HG02943 (cell line): ENCODE data around the gene CCDC201.

Source experiments
- ATAC-seq: cut with Tn5 transposase; IDR thresholded peaks from one replicate; pipeline ENCODE4 v1.9.1; 2021; ENCODE audit warnings: mild to moderate bottlenecking, low read depth, moderate library complexity; ENCODE audit not compliant: unreplicated experiment

The CCDC201 gene

GRCh38 chr7:45873035-45873354, at the start of gene CCDC201:
TSS of gene CCDC201 (minus strand) at chr7:45873082. CDS start at chr7:45873007, 75 bp downstream.
- no peak for ATAC-seq

- ATAC-seq, result no peak
Observed at GRCh38 chr7:45921699-45922519, 49.0 kb upstream of the CCDC201 start.

DNA sequence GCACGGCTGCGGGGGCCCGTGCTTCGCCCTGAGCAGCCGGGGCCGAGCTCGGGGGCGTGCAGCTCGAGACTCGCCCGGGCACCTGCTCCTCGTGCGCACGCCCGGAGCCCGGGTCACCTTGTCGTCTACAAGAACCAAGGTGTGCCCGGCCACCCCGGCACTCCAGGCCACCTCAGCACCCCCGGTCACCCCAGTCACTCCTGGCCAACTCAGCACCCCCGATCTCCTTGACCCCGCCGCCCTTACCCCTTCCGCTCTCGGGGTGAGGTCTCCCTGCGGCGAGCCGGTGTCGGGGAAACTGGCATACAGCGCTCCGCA, 48.5 kb upstream of the CCDC201 start:
- no peak for ATAC-seq

- no peak for ATAC-seq
Observed at GRCh38 chr7:45920502-45921380, 47.9 kb upstream of the CCDC201 start, which contains the start of gene IGFBP3. TSS of gene IGFBP3 (minus strand) at chr7:45921272. CDS start at chr7:45921140, 132 bp downstream.

GRCh38 chr7:45919993-45920459, 47.1 kb upstream of the CCDC201 start:
- no peak for ATAC-seq

- no peak for ATAC-seq
Observed at GRCh38 chr7:45919231-45919784, 46.4 kb upstream of the CCDC201 start.

DNA sequence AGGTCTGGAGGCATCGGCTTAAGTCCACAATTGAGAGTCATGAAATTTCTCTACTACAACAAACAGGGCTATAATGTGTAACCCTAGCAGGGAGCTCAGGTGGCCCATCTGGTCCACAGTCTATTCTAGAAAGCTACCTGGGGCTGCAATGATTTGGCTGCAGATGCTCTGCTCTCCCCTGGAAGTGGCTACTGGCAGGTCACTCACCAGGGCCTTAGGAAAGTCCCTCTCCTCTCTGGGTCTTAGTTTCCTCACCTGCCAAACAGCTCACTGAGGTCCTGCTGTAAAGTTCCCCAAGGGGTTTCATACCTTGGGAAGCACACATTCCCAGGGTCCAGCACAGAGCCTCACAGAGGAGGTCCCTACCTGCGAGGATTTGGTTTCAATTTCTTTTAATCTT, 45.7 kb upstream of the CCDC201 start:
- no peak for ATAC-seq

GRCh38 chr7:45917658-45918057, 44.8 kb upstream of the CCDC201 start:
- ATAC-seq, result peak; percentile 64

DNA sequence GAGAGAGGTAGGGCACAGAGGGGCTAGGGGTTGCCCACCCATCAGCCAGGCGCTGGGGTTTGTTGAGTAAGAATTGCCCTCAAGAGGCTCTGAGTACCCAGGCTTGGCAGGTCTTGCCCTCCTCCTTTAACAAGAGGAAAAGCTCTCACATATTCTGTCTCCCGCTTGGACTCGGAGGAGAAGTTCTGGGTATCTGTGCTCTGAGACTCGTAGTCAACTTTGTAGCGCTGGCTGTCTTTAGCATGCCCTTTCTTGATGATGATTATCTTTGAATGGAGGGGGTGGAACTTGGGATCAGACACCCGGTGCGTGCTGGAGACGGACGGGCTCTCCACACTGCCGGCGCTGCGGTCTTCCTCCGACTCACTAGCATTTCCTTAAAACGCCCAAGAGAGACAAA, 44.2 kb upstream of the CCDC201 start:
- no peak for ATAC-seq

DNA sequence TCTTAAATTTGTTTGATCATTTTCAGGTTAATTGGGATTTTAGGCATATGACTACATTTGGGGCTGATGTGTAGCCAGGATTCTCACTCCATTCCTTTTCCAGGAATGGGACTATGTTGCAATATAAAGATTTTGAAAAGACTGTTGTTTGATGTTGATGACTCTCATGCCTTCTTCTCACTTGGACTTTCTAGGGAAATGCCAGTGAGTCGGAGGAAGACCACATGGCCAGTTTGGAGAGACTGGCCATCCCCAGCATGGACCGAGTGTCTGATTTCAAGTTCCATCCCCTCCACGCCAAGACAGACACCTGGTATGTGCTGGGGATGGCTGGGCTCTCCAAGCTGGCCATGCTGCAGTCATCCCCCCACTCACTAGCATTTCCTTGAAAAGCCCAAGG, 42.7 kb upstream of the CCDC201 start:
- no peak for ATAC-seq

GRCh38 chr7:45914911-45915310, 42.0 kb upstream of the CCDC201 start:
- ATAC-seq, result no peak

- no peak for ATAC-seq
Observed at GRCh38 chr7:45912972-45913371, 40.1 kb upstream of the CCDC201 start.

DNA sequence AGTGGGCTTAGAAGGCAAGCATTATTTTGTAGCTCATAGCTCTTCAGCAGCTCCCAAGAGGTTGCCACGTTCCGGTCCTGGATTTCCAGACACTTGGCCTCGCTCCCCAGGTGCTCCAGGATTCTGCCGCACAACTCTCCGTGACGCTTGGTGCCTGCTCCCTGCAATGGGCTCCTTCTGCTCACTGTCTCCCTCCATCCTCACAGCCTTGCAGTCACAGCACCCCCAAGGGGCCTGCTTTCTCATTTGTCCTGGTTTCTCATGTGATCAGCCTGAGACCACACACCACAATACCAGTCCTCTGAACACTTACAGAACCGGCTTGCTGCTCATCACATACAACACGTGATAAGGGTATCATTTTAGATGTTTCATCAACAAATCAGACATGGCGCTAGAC, 38.4 kb upstream of the CCDC201 start:
- ATAC-seq, result no peak

GRCh38 chr7:45910855-45911254, 38.0 kb upstream of the CCDC201 start:
- ATAC-seq, result no peak

- ATAC-seq, result no peak
Observed at GRCh38 chr7:45909561-45909960, 36.7 kb upstream of the CCDC201 start.

DNA sequence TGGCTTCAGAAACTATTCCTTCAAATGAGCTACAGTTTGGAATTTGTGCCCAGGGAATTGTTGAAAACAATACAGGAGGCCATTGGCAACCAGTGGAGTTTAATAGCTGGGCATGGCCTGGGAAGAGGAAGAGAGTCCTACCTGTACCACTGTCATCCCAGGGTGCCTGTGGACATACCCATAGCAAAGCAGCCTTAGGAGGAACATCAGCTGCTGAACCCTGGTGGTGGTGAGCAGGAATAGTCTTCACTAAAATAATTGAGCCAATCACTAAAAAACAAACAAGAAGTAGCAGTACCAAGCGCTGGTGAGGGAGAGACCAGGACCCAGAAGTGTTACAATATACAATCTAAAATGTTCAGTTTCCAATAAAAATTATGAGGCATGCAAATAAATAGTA, 29.9 kb upstream of the CCDC201 start:
- no peak for ATAC-seq

DNA sequence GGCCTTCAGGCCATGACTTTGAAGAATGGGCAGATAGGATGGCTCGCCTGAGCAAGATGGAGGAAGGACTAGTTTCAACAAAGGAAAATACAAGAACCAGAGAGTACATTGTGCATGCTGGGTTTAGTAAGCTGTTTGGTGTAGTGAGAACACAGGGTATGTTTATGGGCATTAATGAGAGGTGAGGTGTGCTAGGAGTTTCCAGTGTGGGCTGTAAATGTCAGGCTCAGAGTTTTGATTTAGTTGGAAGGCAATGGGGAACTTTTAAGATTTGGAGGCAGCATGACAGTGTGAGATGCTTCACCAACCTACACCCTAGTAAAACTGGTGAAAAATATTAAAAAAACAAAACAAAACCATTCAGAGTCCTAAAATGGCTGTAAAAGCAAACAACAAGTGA, 28.7 kb upstream of the CCDC201 start:
- no peak for ATAC-seq

- ATAC-seq, result no peak
Observed at GRCh38 chr7:45898222-45898621, 25.3 kb upstream of the CCDC201 start.

DNA sequence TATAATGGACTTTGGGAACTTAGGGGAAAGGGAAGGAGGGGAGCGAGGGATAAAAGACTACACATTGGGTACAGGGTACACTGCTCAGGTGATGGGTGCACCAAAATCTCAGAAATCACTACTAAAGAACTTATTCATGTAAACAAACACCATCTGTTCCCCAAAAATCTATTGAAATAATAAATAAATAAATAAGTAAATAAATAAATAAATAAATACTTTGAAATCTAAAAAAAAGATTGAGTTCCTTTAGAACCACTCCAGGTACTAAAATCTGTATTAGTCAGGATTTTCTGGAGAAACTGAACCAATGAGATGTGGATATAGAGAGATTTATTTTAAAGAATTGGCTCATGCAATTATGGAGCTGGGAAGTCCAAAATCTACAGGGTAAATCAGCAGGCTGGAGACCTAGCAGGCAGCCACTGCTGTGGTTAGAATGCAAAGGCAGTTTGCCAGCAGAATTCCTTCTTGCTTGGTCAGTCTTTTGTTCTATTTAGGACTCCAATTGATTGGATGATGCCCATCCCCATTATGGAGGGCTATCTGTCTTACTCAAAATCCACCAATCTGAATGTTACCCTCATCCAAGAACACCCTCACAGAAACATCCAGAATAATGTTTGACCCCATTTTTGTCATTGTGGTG, 24.3 kb upstream of the CCDC201 start:
- no peak for ATAC-seq

DNA sequence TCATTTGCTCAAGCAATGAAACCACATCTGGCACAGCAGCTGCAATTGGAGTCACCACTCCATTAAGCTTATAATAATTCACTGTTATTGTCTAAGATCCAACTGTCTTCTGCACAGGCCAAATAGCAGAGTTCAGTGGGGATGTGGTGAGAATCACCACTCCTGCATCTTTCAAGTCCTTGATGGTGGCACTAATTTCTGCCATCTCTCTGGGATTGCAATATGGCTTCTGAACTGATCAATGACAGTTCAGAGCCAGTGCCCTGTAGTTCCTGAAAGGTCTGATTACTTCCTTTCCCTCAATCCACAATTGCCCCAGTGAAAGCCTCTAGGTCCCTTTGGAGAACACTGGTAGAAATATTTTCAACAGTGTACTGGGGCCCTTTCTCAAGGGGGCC, 21.8 kb upstream of the CCDC201 start:
- ATAC-seq, result no peak
